Neural progenitor cell (in vitro differentiated cells): ENCODE measurements around the gene MAP4K2.

Source experiments
- CTCF ChIP-seq: fragments of 200-600 bp; sonication (generic); IDR thresholded peaks from 2 replicates; pipeline ENCODE4 v1.5.1; 2017; ENCODE audit warnings: antibody characterized with exemption, mild to moderate bottlenecking
- EZH2 ChIP-seq: fragments of 200-600 bp; sonication (generic); IDR thresholded peaks from 2 replicates; pipeline ENCODE4 v1.6.1; 2017; ENCODE audit warnings: antibody characterized with exemption, mild to moderate bottlenecking, moderate library complexity

- no peak for TF ChIP-seq CTCF
- no peak for TF ChIP-seq EZH2
Measured at GRCh38 chr11:64757549-64758329, 45.3 kb downstream of the MAP4K2 start.
